ENCODE data around the gene BAZ1A.
A peak's percentile ranks its signal among the peaks of the same experiment; 100 is the strongest.

Gene BAZ1A

DNA sequence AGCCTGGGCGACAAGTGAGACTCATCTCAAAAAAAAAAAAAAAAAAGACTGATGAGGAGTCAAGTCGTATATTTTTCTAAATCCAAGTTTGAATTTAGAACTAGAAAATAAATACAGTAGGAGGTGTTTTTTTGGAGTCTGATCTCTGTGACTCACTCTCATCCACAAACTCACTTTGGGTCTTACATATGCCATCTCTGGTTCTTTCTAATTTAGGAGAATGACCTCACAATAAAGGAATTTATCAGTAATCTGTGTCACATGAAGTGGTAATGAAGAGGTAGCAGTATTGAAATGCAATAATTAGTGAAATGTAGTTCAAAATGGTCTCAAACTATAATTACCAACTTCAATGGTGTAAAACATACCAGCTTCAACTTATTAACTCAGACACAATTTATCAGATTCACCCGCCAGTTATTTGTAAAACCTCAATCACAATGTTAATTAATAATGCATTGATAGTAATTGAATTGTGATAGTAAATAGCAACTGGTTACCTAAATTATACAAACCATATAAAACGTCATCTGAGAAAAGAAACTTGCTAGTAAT is 156.3 kb downstream of the BAZ1A start:
- no peak for DNase-seq

DNA sequence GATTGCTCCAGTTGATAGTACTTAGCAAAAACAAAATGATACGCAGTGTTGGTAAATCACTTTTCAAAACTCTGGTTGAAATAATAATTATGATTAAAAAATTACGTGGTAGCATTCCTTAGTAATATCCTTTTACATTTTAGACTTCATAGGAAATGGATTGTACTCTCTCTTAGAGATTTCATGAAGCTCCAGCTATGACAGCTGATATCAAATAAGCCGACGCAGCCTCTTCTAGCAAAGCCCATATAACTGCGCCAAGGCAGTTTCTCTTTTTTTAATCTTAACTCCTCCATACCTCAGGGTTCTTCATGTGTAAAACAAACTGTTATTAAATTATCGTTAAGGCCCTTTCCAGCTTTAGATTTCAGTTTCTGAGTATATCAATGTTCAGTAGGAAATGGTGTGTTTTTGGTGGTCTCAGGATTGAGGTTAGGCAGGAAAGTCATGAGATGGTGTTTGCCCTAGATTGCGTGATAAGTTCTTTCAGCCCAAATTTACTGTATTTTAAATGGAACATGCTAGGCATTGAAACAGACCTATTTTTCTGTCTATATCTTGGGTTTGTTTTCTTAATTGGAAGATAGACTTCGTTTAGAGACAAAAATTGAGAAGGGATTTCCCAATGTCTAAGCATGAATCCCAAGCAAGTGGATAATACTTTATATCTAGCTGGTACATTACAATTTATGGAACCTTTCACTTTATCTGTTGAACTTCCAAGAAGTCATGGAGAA is 159.9 kb downstream of the BAZ1A start:
- no peak for DNase-seq

DNA sequence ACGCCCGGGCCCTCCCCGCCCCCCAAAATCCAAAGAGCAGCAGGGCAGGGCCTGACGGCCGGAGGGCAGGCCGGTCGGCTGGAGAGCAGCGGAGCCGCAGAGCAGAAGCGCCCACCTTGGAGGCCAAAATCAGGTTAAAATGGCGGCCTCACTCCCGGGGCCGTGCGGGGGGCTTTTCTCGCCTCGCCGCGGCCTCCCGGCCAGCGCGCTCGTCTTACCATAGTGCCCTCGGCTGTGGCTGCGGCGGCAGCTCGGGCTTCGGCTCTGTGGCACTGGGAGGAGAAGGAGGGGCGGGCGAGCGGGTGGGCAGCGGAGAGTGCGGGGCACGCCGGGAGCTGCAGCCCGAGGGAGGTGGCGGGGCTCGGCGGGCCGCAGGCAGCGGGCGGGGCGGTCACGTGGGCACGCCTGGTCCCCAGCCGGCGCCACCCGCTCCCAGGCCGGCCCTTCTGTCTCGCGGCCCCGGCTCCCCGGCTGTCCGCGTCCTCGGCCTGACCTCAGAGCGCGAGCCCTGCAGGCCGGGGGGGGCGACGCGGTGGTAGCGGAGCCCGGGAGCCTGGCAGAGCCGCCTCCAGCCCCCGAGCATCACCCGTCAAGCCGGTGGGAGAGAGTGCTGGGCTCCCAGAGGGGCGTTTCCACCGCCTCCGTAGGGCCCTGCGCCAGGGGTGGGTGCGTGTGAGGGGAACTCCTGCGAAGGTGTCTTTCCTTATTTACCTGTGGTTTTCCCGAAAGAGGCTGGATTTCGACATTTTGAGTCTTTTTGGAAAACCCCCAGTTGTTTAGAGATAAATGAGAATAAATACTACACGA is 160.6 kb downstream of the BAZ1A start, which contains the start of gene CFL2:
Gene CFL2 (minus strand): TSS at position 274 of the 807 bp plus-strand sequence. CDS start 53 bp downstream, at position 221.
- DNase-seq = peak; percentile 76 to 80

DNA sequence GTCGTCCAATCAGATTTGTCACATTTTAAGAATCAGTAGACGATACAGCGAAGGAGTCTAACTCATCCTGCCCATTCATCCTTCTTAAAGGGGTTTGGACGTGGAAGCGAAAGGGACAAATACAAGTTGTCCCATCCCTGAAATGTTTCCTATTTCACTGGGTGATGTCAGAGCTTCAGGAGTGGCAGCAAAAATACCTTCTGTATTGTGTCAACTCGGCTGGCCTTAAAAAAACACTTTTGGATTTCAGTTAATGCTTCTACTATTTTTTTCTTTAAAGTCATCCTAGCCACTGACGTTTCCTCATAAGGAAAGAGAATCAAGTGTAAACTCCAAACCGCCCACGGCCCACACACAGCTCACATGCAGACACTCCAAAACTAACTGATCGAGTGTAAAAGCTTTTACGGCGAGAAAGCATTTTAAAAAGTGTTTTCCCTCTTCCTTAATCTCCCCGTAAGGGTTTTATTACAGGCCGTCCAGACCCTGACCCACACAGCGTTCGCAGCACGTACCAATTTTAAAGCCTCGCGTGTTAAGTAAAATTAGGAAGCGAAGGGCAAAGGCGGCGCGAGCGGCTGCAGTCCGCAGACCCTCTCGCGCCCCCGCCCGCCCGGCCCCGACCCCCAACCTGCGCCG is 161.4 kb downstream of the BAZ1A start:
- peak; percentile 55 to 58 for DNase-seq

DNA sequence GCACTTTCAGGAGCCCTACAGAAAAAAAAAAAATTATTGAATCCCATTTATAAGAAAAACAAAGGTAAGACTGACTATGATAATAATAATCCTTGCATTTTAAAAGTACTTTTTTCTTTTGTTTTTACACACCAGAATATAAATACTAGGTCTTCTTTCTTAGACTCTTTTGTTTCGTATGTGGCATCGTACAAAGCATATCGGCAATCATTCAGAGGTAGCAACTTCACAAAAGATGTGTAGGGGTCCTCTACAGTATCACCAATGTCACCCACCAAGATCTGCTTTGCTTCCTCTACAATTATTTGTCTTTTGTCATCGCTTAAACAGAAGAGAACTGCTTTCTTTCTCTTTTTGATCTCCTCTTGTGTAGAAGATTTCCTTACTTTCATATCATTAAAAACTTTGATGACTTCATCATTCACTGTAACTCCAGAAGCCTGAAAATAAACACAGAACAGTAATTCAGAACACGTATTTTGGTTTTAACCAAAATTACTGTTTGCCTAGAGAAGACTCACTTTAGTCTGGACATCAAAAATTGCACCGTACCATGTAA is 162.0 kb downstream of the BAZ1A start:
- no peak for DNase-seq

DNA sequence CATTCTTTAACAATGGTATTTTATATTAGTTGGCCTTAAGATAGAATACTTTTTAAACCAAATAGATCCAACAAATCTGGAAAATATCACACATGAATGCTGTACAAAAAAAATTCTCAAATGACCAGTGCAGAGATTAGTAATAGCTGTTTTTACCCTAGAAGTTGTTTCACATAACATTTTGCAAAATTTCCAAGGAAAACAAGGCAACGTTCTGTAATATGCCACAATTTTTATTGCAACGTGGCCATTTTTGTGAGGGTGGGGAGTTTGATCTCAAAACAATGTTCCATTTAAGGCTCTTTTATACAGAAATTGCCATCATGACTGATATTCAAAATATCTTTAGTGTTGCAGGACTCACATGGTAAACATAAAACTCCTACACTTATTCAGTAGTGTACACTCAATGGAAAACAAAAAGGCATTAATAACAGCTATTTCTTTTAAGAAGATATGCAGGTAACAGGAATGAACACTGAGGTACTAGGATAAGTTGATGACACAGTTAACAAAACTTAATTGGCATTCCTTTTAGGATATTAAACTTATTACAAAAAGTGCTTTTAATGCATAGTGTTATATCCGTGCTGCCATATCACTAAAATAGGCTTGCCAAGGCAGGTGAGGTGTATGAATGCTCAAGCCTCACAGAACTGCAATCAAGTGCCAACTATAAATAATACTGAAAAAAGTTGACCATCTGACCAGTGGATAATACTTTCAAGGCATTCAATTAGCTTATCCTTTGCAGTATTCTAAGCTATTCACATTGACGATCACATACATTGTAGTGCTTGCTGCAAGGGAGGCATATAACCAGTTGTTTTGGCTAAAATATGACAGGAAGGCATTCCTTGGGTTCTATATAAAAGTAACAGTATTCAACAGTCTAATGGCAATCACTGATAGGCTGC is 163.1 kb downstream of the BAZ1A start:
- no peak for DNase-seq

DNA sequence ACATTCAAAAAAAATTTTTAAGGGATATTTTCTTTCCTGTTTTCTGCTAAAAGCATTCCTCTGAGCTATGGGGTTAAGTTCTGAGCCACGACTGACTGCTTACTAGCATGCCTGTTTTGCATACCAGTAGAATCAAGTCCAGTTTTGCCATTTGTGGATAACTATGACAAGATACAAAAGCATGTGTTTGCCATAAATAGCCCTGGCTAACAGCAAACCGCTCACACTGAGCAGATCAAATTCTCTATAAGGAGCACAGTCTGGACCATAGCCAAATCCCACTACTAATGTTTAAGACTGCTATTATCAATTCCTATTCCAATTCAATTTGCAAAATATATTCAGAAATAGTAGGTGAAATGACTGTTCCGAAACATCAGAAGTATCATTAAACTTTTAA is 164.0 kb downstream of the BAZ1A start:
- no peak for DNase-seq

DNA sequence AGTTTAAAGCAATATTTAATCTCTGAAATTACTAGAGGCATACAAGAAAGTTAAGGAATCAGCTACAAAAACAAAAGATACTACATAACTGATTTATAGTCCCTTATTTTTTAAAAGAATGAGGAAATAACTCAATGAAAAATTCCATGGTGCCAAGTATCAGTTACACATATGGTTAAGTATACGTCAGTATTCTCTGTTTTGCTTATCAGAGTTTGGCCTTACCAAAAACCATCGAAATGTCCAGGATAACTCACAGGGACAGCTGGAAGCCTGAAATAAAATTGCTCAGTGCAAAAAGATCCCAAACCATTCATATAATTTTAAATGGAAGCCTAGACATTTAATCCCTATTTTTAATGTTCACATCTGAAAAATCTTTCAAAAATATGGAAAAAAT is 164.4 kb downstream of the BAZ1A start:
- DNase-seq = no peak

DNA sequence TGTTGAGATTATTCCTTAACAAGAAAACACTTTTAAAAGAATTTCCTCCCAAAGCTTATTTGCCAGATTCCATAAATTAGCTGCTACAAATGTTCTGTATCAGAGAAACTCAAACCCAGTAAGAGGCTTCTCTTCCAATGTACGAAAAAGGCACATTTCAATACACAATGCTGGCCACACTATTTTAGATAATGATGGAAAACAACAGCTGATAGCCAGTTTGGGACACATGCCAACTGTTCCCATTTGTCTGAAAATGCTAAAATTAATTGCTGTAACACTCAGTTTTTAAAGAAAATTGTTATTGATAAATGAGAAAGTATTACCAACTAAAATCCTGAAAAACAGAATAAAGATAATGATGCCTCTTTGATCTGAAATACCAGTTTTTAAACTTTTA is 165.2 kb downstream of the BAZ1A start:
- no peak for DNase-seq

DNA sequence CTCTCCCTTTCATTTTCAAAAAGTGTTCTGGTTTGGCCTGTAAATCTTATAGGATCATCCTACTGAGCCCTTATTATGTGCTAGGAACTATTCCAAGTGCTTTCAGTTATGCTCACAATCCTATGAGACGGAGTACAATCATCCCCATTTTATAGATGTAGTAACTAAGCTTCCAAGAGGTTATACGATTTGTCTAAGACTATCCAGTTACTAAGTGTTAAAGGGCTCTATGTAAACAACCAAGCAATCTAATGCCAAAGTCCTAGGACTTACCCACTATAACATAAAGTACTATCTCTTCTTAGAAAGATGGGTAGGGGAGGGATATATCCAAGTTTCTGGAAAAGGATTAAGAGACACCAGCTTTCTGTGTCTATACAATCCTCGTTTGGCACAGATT is 167.4 kb downstream of the BAZ1A start:
- no peak for DNase-seq
